OCI-LY3 (cell line): Measurements from ENCODE around the gene SF3B5.

Experiments
- CTCF ChIP-seq: fragments of 200-600, 300-600 bp; sonication (generic); IDR thresholded peaks from 2 replicates; pipeline ENCODE4 v1.5.1; 2014; ENCODE audit warnings: antibody characterized with exemption, low read length, low read depth
- EZH2phosphoT487 ChIP-seq: fragments of 200-600 bp; shearing (Covaris generic); IDR thresholded peaks from 2 replicates; pipeline ENCODE4 v1.6.1; 2018; ENCODE audit warnings: antibody characterized with exemption, mixed run types, low read depth

- TF ChIP-seq CTCF (no peak), EZH2phosphoT487 (no peak)
These were observed 27.5 kb upstream of the SF3B5 start for GRCh38 chr6:144122861-144123260.
